H9 (cell line): ENCODE data around the gene MBD3L1. TPM values are rescaled to one million over a fixed set of nuclear protein-coding genes. Genes with fewer than 3 reads are reported as not detected.

Source experiments
- DNase-seq: peaks from one replicate; pipeline ENCODE4 v3.0.0-alpha.2; 2017
- H2AFZ ChIP-seq: one replicate; pipeline ENCODE4 v1.6.1; 2013; ENCODE audit warnings: mild to moderate bottlenecking, low read length, control low read depth, moderate library complexity
- H2AK5ac ChIP-seq: 2 replicates; pipeline ENCODE4 v1.6.1; 2013; ENCODE audit warnings: low read length, control low read depth, mixed read lengths; ENCODE audit not compliant: insufficient read length
- H2BK120ac ChIP-seq: one replicate; pipeline ENCODE4 v1.6.1; 2013; ENCODE audit warnings: low read depth, mild to moderate bottlenecking, low read length, control low read depth, inconsistent platforms; ENCODE audit not compliant: poor library complexity, severe bottlenecking
- H2BK12ac ChIP-seq: 2 replicates; pipeline ENCODE4 v1.6.1; 2013; ENCODE audit warnings: low read length, control low read depth, mixed read lengths, low read depth; ENCODE audit not compliant: insufficient read length
- H2BK15ac ChIP-seq: 2 replicates; pipeline ENCODE4 v1.6.1; 2013; ENCODE audit warnings: low read depth, low read length, control low read depth
- H2BK20ac ChIP-seq: one replicate; pipeline ENCODE4 v1.6.1; 2013; ENCODE audit warnings: low read depth, mild to moderate bottlenecking, low read length, control low read depth, inconsistent platforms; ENCODE audit not compliant: poor library complexity, severe bottlenecking
- H2BK5ac ChIP-seq: 2 replicates; pipeline ENCODE4 v1.6.1; 2013; ENCODE audit warnings: low read length, control low read depth, mixed read lengths; ENCODE audit not compliant: insufficient read length
- H3K14ac ChIP-seq: 2 replicates; pipeline ENCODE4 v1.6.1; 2013; ENCODE audit warnings: low read length, control low read depth; ENCODE audit not compliant: insufficient read depth
- H3K18ac ChIP-seq: 2 replicates; pipeline ENCODE4 v1.6.1; 2013; ENCODE audit warnings: low read depth, mild to moderate bottlenecking, mixed read lengths, low read length, control low read depth; ENCODE audit not compliant: insufficient read length
- H3K23ac ChIP-seq: 2 replicates; pipeline ENCODE4 v1.6.1; 2013; ENCODE audit warnings: low read length, control low read depth, mixed read lengths, low read depth; ENCODE audit not compliant: insufficient read length
- H3K23me2 ChIP-seq: 2 replicates; pipeline ENCODE4 v1.6.1; 2013; ENCODE audit warnings: low read depth, mild to moderate bottlenecking, mixed read lengths, low read length, control low read depth; ENCODE audit not compliant: insufficient read length, poor library complexity, severe bottlenecking
- H3K27ac ChIP-seq: 2 replicates; pipeline ENCODE4 v1.5.1; 2013; ENCODE audit warnings: low read length, control low read depth, mixed read lengths, low read depth; ENCODE audit not compliant: insufficient read length
- H3K27me3 ChIP-seq: 2 replicates; pipeline ENCODE4 v1.6.1; 2013; ENCODE audit warnings: low read length, control low read depth, inconsistent platforms; ENCODE audit not compliant: insufficient read depth
- H3K4ac ChIP-seq: 2 replicates; pipeline ENCODE4 v1.6.1; 2013; ENCODE audit warnings: low read depth, mild to moderate bottlenecking, control low read depth, inconsistent platforms, low read length, moderate library complexity
- H3K4me1 ChIP-seq: 2 replicates; pipeline ENCODE4 v1.6.1; 2013; ENCODE audit warnings: low read length, control low read depth, inconsistent platforms; ENCODE audit not compliant: insufficient read depth
- H3K4me2 ChIP-seq: 2 replicates; pipeline ENCODE4 v1.6.1; 2013; ENCODE audit warnings: low read length, control low read depth, mixed read lengths; ENCODE audit not compliant: insufficient read length, insufficient read depth
- H3K56ac ChIP-seq: 2 replicates; pipeline ENCODE4 v1.6.1; 2013; ENCODE audit warnings: low read depth, mild to moderate bottlenecking, mixed read lengths, low read length, control low read depth; ENCODE audit not compliant: insufficient read length
- H3K79me1 ChIP-seq: 2 replicates; pipeline ENCODE4 v1.6.1; 2013; ENCODE audit warnings: low read depth, mild to moderate bottlenecking, moderate library complexity, low read length, control low read depth, inconsistent platforms; ENCODE audit not compliant: insufficient read depth, poor library complexity, severe bottlenecking
- H3K79me2 ChIP-seq: 2 replicates; pipeline ENCODE4 v1.6.1; 2013; ENCODE audit warnings: low read length, control low read depth, inconsistent platforms; ENCODE audit not compliant: insufficient read depth
- H3K9ac ChIP-seq: 2 replicates; pipeline ENCODE4 v1.6.1; 2013; ENCODE audit warnings: low read length, control low read depth, mixed read lengths; ENCODE audit not compliant: insufficient read length; ENCODE audit errors: extremely low read depth
- H3K9me3 ChIP-seq: one replicate; pipeline ENCODE4 v1.6.1; 2013; ENCODE audit warnings: low read depth, low read length, inconsistent platforms; ENCODE audit not compliant: control insufficient read depth
- H3T11ph ChIP-seq: one replicate; pipeline ENCODE4 v1.6.1; 2013; ENCODE audit warnings: mild to moderate bottlenecking, low read length, control low read depth, inconsistent platforms
- H4K20me1 ChIP-seq: one replicate; pipeline ENCODE4 v1.6.1; 2013; ENCODE audit not compliant: control insufficient read depth, insufficient read length, insufficient read depth
- H4K5ac ChIP-seq: 2 replicates; pipeline ENCODE4 v1.6.1; 2013; ENCODE audit warnings: low read depth, mild to moderate bottlenecking, mixed read lengths, low read length, control low read depth; ENCODE audit not compliant: insufficient read length
- H4K8ac ChIP-seq: replicated peaks from 2 replicates; pipeline ENCODE4 v1.6.1; 2013; ENCODE audit warnings: low read length, control low read depth, mixed read lengths, low read depth; ENCODE audit not compliant: insufficient read length
- H4K91ac ChIP-seq: 2 replicates; pipeline ENCODE4 v1.6.1; 2013; ENCODE audit warnings: low read depth, mild to moderate bottlenecking, moderate library complexity, mixed read lengths, low read length, control low read depth; ENCODE audit not compliant: insufficient read length
- H3K27ac Mint-ChIP-seq, 3 experiments: 2 replicates in 2 of 3; 3 replicates in 1 of 3; pipeline ENCODE4 v1.8.0; 2020 to 2021; ENCODE audit warnings: mixed read lengths in 3 of 3, mild to moderate bottlenecking in 1 of 3, moderate library complexity in 1 of 3
- H3K27me3 Mint-ChIP-seq: 2 replicates; pipeline ENCODE4 v1.8.0; 2021; ENCODE audit warnings: low read depth, mild to moderate bottlenecking, moderate library complexity, mixed read lengths
- H3K36me3 Mint-ChIP-seq, 3 experiments: 2 replicates in 2 of 3; 3 replicates in 1 of 3; pipeline ENCODE4 v1.8.0; 2020 to 2021; ENCODE audit warnings: low read depth in 3 of 3, mixed read lengths in 3 of 3; ENCODE audit not compliant: insufficient read depth in 1 of 3
- H3K4me1 Mint-ChIP-seq, 2 experiments: 2 replicates each; pipeline ENCODE4 v1.8.0; 2020; ENCODE audit warnings: mixed read lengths in 2 of 2
- H3K4me3 Mint-ChIP-seq, 2 experiments: 2 replicates in 1 of 2; 3 replicates in 1 of 2; pipeline ENCODE4 v1.8.0; 2020 to 2021; ENCODE audit warnings: mild to moderate bottlenecking in 2 of 2, mixed read lengths in 2 of 2, moderate library complexity in 1 of 2
- H3K9me3 Mint-ChIP-seq, 2 experiments: 2 replicates in 1 of 2; 3 replicates in 1 of 2; pipeline ENCODE4 v1.8.0; 2020; ENCODE audit warnings: mild to moderate bottlenecking in 2 of 2, mixed read lengths in 2 of 2, moderate library complexity in 1 of 2
- CTCF ChIP-seq: fragments of 200-600 bp; sonication (generic); conservative IDR thresholded peaks from 3 replicates; pipeline ENCODE4 v1.8.0; 2021; ENCODE audit warnings: antibody characterized with exemption, mild to moderate bottlenecking
- WGBS: extraction: QIAGEN DNeasy Blood & Tissue Kit; methylation state at CpG from one replicate; pipeline ENCODE4 v1.1.7; 2013; ENCODE audit warnings: missing lambda C conversion rate, low lambda C conversion rate, mixed read lengths; ENCODE audit not compliant: insufficient read length; ENCODE audit errors: extremely low coverage; 5-methylcytosine and 5-hydroxymethylcytosine counted together
- total RNA-seq: library from RNA; stranded (reverse); gene quantifications from 2 replicates; pipeline ENCODE4 v1.2.1, GENCODE V29; 2021

Gene MBD3L1
- total RNA-seq, 1 experiment from 2014 or later, result not detected

GRCh38 chr19:8850488-8850887 lies 18.3 kb downstream of the MBD3L1 start:
- H3K56ac ChIP-seq, result no peak overlapping the region
- no peak overlapping the region for H2BK5ac ChIP-seq
- no peak overlapping the region for H3K27ac Mint-ChIP-seq
- H4K8ac ChIP-seq, result no peak overlapping the region
- no peak overlapping the region for H3T11ph ChIP-seq
- H2BK20ac ChIP-seq, result no peak overlapping the region
- no peak overlapping the region for H3K18ac ChIP-seq
- H2BK15ac ChIP-seq, result no peak overlapping the region
- no peak overlapping the region for H3K4ac ChIP-seq
- H3K36me3 Mint-ChIP-seq, result peaks cover 5 to 31% (median 12%) of the 10 kb centered on the region in 3 experiments; a peak in 6 of 7 replicates
- no peak overlapping the region for H3K23ac ChIP-seq
- no peak for TF ChIP-seq CTCF
- H3K9ac ChIP-seq, result no peak overlapping the region
- no peak for DNase-seq
- H3K4me1 Mint-ChIP-seq, result no peaks in the 10 kb centered on the region
- H3K9me3 Mint-ChIP-seq, result peaks cover 76 to 90% of the 10 kb centered on the region in 2 experiments
- no peaks in the 10 kb centered on the region for H3K79me1 ChIP-seq
- peaks cover 71% of the 10 kb centered on the region for H3K9me3 ChIP-seq
- H2BK12ac ChIP-seq, result no peak overlapping the region
- no peak overlapping the region for H2BK120ac ChIP-seq
- no peak overlapping the region for H4K5ac ChIP-seq
- no peak overlapping the region for H2AK5ac ChIP-seq
- H4K91ac ChIP-seq, result no peak overlapping the region
- H3K27ac ChIP-seq, result no peak overlapping the region
- H3K4me3 Mint-ChIP-seq, result no peak overlapping the region
- no peak overlapping the region for H3K4me2 ChIP-seq
- no peaks in the 10 kb centered on the region for H3K23me2 ChIP-seq
- no peaks in the 10 kb centered on the region for H4K20me1 ChIP-seq
- peaks cover 6% of the 10 kb centered on the region for H3K27me3 Mint-ChIP-seq
- H3K79me2 ChIP-seq, result no peaks in the 10 kb centered on the region
- no peaks in the 10 kb centered on the region for H3K27me3 ChIP-seq
- H2AFZ ChIP-seq, result no peak overlapping the region
- H3K4me1 ChIP-seq, result no peaks in the 10 kb centered on the region
- H3K14ac ChIP-seq, result no peak overlapping the region
- WGBS, result 100% methylated on average over 2 of the region's 3 CpGs
